H1 (cell line): Measurements from ENCODE around the gene TMSB10. TPM values are rescaled to one million over a fixed set of nuclear protein-coding genes. Genes with fewer than 3 reads are reported as not detected.

Experiments
- CTCF ChIA-PET: fragments of 300-600 bp; sonication (Branson Sonifier 250); formaldehyde crosslinking; loops from one replicate; lab custom pipeline; 2021; ENCODE audit not compliant: partially characterized antibody; lab: Charles Lee
- POLR2A ChIA-PET: fragments of 300-600 bp; sonication (Branson Sonifier 250); formaldehyde crosslinking; loops from one replicate; lab custom pipeline; 2021; ENCODE audit warnings: inconsistent platforms; ENCODE audit not compliant: partially characterized antibody; lab: Charles Lee
- DNase-seq, 2 experiments: peaks; one replicate each; pipeline versions ENCODE4 v3.0.0 to v3.0.0-alpha.2; 2010 to 2022; ENCODE audit warnings: low spot score in 2 of 2, low read depth in 1 of 2, mixed read lengths in 1 of 2
- FAIRE-seq: peaks from 2 replicates; lab custom pipeline; 2011; peaks lifted over from hg19 to GRCh38; lab: Jason Lieb, UNC
- H2AFZ ChIP-seq: 2 replicates; pipeline ENCODE4 v1.8.1; 2012; ENCODE audit warnings: low read length, inconsistent platforms
- H2AK5ac ChIP-seq: 2 replicates; pipeline ENCODE4 v1.6.1; 2013; ENCODE audit warnings: low read depth, low read length
- H2BK120ac ChIP-seq: replicated peaks from 2 replicates; pipeline ENCODE3; 2013; ENCODE audit warnings: low read depth, low read length, inconsistent platforms
- H2BK12ac ChIP-seq: 2 replicates; pipeline ENCODE4 v1.6.1; 2013; ENCODE audit warnings: low read depth, low read length
- H2BK15ac ChIP-seq: 2 replicates; pipeline ENCODE4 v1.6.1; 2013; ENCODE audit warnings: low read length
- H2BK20ac ChIP-seq: 2 replicates; pipeline ENCODE4 v1.6.1; 2013; ENCODE audit warnings: low read length
- H2BK5ac ChIP-seq: 2 replicates; pipeline ENCODE4 v1.6.1; 2013; ENCODE audit warnings: low read depth, low read length
- H3K14ac ChIP-seq: 2 replicates; pipeline ENCODE4 v1.6.1; 2013; ENCODE audit warnings: inconsistent platforms; ENCODE audit not compliant: insufficient read length
- H3K18ac ChIP-seq: 2 replicates; pipeline ENCODE4 v1.6.1; 2013; ENCODE audit warnings: low read length; ENCODE audit errors: extremely low read depth
- H3K23ac ChIP-seq: 2 replicates; pipeline ENCODE4 v1.6.1; 2013; ENCODE audit warnings: inconsistent platforms; ENCODE audit not compliant: insufficient read length
- H3K23me2 ChIP-seq: 2 replicates; pipeline ENCODE4 v1.6.1; 2013; ENCODE audit warnings: low read depth, low read length
- H3K27ac ChIP-seq: 2 replicates; pipeline ENCODE4 v1.6.1; 2011; ENCODE audit warnings: low read depth, low read length, inconsistent platforms
- H3K27me3 ChIP-seq, 4 experiments: replicated peaks in 1 of 4; 1 replicate in 1 of 4; 2 replicates in 3 of 4; pipeline versions ENCODE4 v1.6.1 to v1.8.1; 2011 to 2013; ENCODE audit warnings: low read length in 3 of 4, mild to moderate bottlenecking in 3 of 4, inconsistent platforms in 2 of 4, mixed read lengths in 2 of 4, moderate library complexity in 1 of 4; ENCODE audit not compliant: control insufficient read depth in 3 of 4, insufficient read depth in 3 of 4; ENCODE audit errors: extremely low read depth in 1 of 4
- H3K36me3 ChIP-seq, 4 experiments: 2 replicates each; pipeline versions ENCODE4 v1.6.1 to v1.8.1; 2011 to 2013; ENCODE audit warnings: mild to moderate bottlenecking in 4 of 4, low read length in 3 of 4, moderate library complexity in 2 of 4, control low read depth in 1 of 4, inconsistent platforms in 1 of 4; ENCODE audit not compliant: insufficient read depth in 4 of 4, control insufficient read depth in 2 of 4
- H3K4ac ChIP-seq: replicated peaks from 2 replicates; pipeline ENCODE3; 2013; ENCODE audit warnings: low read length, low read depth, mixed read lengths, inconsistent platforms; ENCODE audit not compliant: insufficient read length
- H3K4me1 ChIP-seq, 4 experiments: replicated peaks in 1 of 4; 1 replicate in 1 of 4; 2 replicates in 3 of 4; pipeline versions ENCODE4 v1.6.1 to v1.8.1; 2011 to 2013; ENCODE audit warnings: low read length in 3 of 4, inconsistent platforms in 2 of 4, mixed read lengths in 1 of 4; ENCODE audit not compliant: insufficient read depth in 4 of 4, control insufficient read depth in 3 of 4
- H3K4me2 ChIP-seq, 2 experiments: 2 replicates each; pipeline versions ENCODE4 v1.6.1 to v1.8.1; 2011 to 2013; ENCODE audit warnings: low read depth in 2 of 2, low read length in 2 of 2, control low read depth in 1 of 2, inconsistent platforms in 1 of 2, mild to moderate bottlenecking in 1 of 2; ENCODE audit not compliant: insufficient read depth in 1 of 2
- H3K4me3 ChIP-seq, 4 experiments: fragments of 200-600, 300-600 bp in 1 of 4; sonication (generic), shearing (Covaris generic), sonication (Bioruptor Twin) in 1 of 4; 2 replicates each; pipeline versions ENCODE4 v1.5.1 to v1.8.1; 2011 to 2016; ENCODE audit warnings: low read length in 4 of 4, low read depth in 3 of 4, control low read depth in 2 of 4, inconsistent platforms in 2 of 4, mild to moderate bottlenecking in 2 of 4, mixed read lengths in 1 of 4, moderate library complexity in 1 of 4; ENCODE audit not compliant: insufficient read depth in 2 of 4; ENCODE audit errors: extremely low read depth in 1 of 4
- H3K56ac ChIP-seq: replicated peaks from 2 replicates; pipeline ENCODE3; 2013; ENCODE audit warnings: low read depth, mild to moderate bottlenecking, mixed read lengths, low read length, inconsistent platforms; ENCODE audit not compliant: insufficient read length
- H3K79me1 ChIP-seq: 2 replicates; pipeline ENCODE4 v1.6.1; 2013; ENCODE audit warnings: low read depth, low read length, control low read depth
- H3K79me2 ChIP-seq, 2 experiments: 2 replicates each; pipeline versions ENCODE4 v1.6.1 to v1.8.1; 2012 to 2013; ENCODE audit warnings: low read length in 2 of 2, mild to moderate bottlenecking in 2 of 2, inconsistent platforms in 1 of 2; ENCODE audit not compliant: insufficient read depth in 2 of 2, control insufficient read depth in 1 of 2
- H3K9ac ChIP-seq, 4 experiments: replicated peaks in 1 of 4; 1 replicate in 1 of 4; 2 replicates in 3 of 4; pipeline versions ENCODE4 v1.6.1 to v1.8.1; 2011 to 2013; ENCODE audit warnings: low read depth in 3 of 4, low read length in 3 of 4, control low read depth in 2 of 4, mild to moderate bottlenecking in 2 of 4, moderate library complexity in 2 of 4, inconsistent platforms in 1 of 4; ENCODE audit errors: extremely low read depth in 1 of 4
- H3K9me3 ChIP-seq, 2 experiments: 2 replicates each; pipeline versions ENCODE4 v1.6.1 to v1.8.1; 2012 to 2013; ENCODE audit warnings: mild to moderate bottlenecking in 2 of 2, moderate library complexity in 2 of 2, control low read depth in 1 of 2, inconsistent platforms in 1 of 2, low read depth in 1 of 2, low read length in 1 of 2, mixed read lengths in 1 of 2; ENCODE audit not compliant: insufficient read depth in 2 of 2
- H4K20me1 ChIP-seq, 2 experiments: replicated peaks in 1 of 2; 2 replicates each; pipeline versions ENCODE3 to v1.8.1; 2011 to 2013; ENCODE audit warnings: inconsistent platforms in 2 of 2, low read length in 2 of 2, mild to moderate bottlenecking in 1 of 2; ENCODE audit not compliant: insufficient read depth in 2 of 2, control insufficient read depth in 1 of 2
- H4K5ac ChIP-seq: 2 replicates; pipeline ENCODE4 v1.6.1; 2013; ENCODE audit warnings: low read length, low read depth, mixed read lengths, inconsistent platforms; ENCODE audit not compliant: insufficient read length
- H4K8ac ChIP-seq: 2 replicates; pipeline ENCODE4 v1.8.0; 2013; ENCODE audit warnings: mild to moderate bottlenecking, moderate library complexity, low read length, inconsistent platforms; ENCODE audit not compliant: insufficient read depth; ENCODE audit errors: extremely low read depth
- H4K91ac ChIP-seq: replicated peaks from 2 replicates; pipeline ENCODE3; 2013; ENCODE audit warnings: low read length, mixed read lengths, inconsistent platforms; ENCODE audit not compliant: insufficient read length
- SUZ12 ChIP-seq: fragments of 200-600 bp; sonication (generic); IDR thresholded peaks from 2 replicates; pipeline ENCODE4 v1.6.1; 2012; ENCODE audit warnings: mild to moderate bottlenecking, inconsistent platforms, low read length, moderate library complexity, mixed read lengths
- YY1 ChIP-seq: IDR thresholded peaks from 2 replicates; pipeline ENCODE4 v1.6.1; 2011; ENCODE audit warnings: low read depth, mild to moderate bottlenecking, low read length
- WGBS, 2 experiments: shearing (Covaris generic) in 1 of 2; methylation state at CpG; one replicate each; pipeline versions ENCODE4 v1.1.6 to v1.1.7; 2013 to 2015; ENCODE audit warnings: low lambda C conversion rate in 2 of 2, mixed read lengths in 2 of 2, inconsistent platforms in 1 of 2, low coverage in 1 of 2, missing lambda C conversion rate in 1 of 2; ENCODE audit not compliant: insufficient replicate concordance in 2 of 2, insufficient coverage in 1 of 2, insufficient read length in 1 of 2; ENCODE audit errors: extremely low coverage in 1 of 2, missing lambda C conversion rate in 1 of 2; 5-methylcytosine and 5-hydroxymethylcytosine counted together
- polyA plus RNA-seq, 7 experiments: library from polyadenylated mRNA; depleted of rRNA in 3 of 7; stranded (reverse) in 5 of 7; unstranded in 2 of 7; fragments of >200 nt in 5 of 7; fragments of 200-250 nt in 2 of 7; gene quantifications; 1 replicate in 5 of 7; 2 replicates in 1 of 7; 4 replicates in 1 of 7; pipeline versions ENCODE4 v1.2.1 to v1.2.3, GENCODE V29; 2011 to 2013; ENCODE audit warnings: missing spikeins in 2 of 7, mixed read lengths in 2 of 7
- total RNA-seq: library from RNA; stranded (reverse); fragmentation: NEBNext Ultra II Directional; extraction: Animal tissue kit (Norgen Biotek cat#: 25700); gene quantifications from 2 replicates; pipeline ENCODE4 v1.2.1, GENCODE V29; 2021

Gene TMSB10
- total and polyA plus RNA-seq, 2 of the 8 experiments (the other 6 are each of a cell fraction or from before 2014, with no cell fraction given): 593 to 1,075 TPM

- TF ChIP-seq SUZ12 (no peak), YY1 (no peak)
These were observed 36.7 kb downstream of the TMSB10 start for GRCh38 chr2:84942166-84942565.

More at GRCh38 chr2:84942166-84942565, 36.7 kb downstream of the TMSB10 start:
- Histone ChIP-seq H3K9ac (no peak overlapping the region), H2BK120ac (no peak overlapping the region), H4K5ac (no peak overlapping the region), H3K79me2 (no peaks in the 10 kb centered on the region), H3K23ac (no peak overlapping the region), H3K4ac (no peak overlapping the region), H2BK20ac (no peak overlapping the region), H3K4me1 (peaks cover 9 to 16% (median 10%) of the 10 kb centered on the region in 4 experiments), H3K56ac (no peak overlapping the region), H3K9me3 (no peaks in the 10 kb centered on the region), H4K91ac (no peak overlapping the region), H3K23me2 (0 out of 2 replicates have a peak, but pooled peaks cover 2% of the 10 kb centered on the region), H4K20me1 (no peaks in the 10 kb centered on the region), H3K79me1 (no peaks in the 10 kb centered on the region), H2BK12ac (no peak overlapping the region), H2AFZ (no peak overlapping the region), H3K14ac (no peak overlapping the region), H4K8ac (no peak overlapping the region), H3K36me3 (no peaks in the 10 kb centered on the region), H3K27me3 (no peaks in the 10 kb centered on the region), H3K4me3 (no peak overlapping the region), H2BK5ac (no peak overlapping the region), H3K18ac (no peak overlapping the region), H2AK5ac (no peak overlapping the region), H2BK15ac (0 out of 2 replicates have a peak overlapping the region, but pooled peaks have one; percentile 46), H3K4me2 (no peak overlapping the region), H3K27ac (no peak overlapping the region)
- POLR2A ChIA-PET: interaction anchor here (0.9 to 15.1 kb wide), 5 partner anchors 16 to 103 kb away, joined by 3 to 231 read pairs (median 3); no protein-coding TSS in a partner anchor
- CTCF ChIA-PET: interaction anchor here (0.7 to 7.5 kb wide), 4 partner anchors 17 to 75 kb away, joined by 3 to 54 read pairs (median 4); no protein-coding TSS in a partner anchor
- FAIRE-seq: no peak
- no peak for DNase-seq
- WGBS, 2 experiments: 81% methylated on average over 2 of the region's 2 CpGs; no CpG with 5 or more reads in 1 of the 2 experiments
